GM19395 (cell line): ENCODE results near the gene IDH1.
"Not testable (repeated sequence)": the region's sequence is repeated elsewhere in the genome, so short reads cannot be mapped to it uniquely, and the experiment has no call there.

Source experiments
- ATAC-seq: cut with Tn5 transposase; IDR thresholded peaks from one replicate; pipeline ENCODE4 v1.9.1; 2021; ENCODE audit warnings: mild to moderate bottlenecking, moderate library complexity; ENCODE audit not compliant: unreplicated experiment

The IDH1 gene

GRCh38 chr2:208254871-208255556, at the start of gene IDH1:
Gene IDH1, minus strand, starts transcription at chr2:208255071. Its CDS starts 3,520 bp downstream, at chr2:208251551.
- ATAC-seq = peak; percentile 74

- no peak for ATAC-seq
These were observed 49.3 kb upstream of the IDH1 start for GRCh38 chr2:208304157-208304556.

DNA sequence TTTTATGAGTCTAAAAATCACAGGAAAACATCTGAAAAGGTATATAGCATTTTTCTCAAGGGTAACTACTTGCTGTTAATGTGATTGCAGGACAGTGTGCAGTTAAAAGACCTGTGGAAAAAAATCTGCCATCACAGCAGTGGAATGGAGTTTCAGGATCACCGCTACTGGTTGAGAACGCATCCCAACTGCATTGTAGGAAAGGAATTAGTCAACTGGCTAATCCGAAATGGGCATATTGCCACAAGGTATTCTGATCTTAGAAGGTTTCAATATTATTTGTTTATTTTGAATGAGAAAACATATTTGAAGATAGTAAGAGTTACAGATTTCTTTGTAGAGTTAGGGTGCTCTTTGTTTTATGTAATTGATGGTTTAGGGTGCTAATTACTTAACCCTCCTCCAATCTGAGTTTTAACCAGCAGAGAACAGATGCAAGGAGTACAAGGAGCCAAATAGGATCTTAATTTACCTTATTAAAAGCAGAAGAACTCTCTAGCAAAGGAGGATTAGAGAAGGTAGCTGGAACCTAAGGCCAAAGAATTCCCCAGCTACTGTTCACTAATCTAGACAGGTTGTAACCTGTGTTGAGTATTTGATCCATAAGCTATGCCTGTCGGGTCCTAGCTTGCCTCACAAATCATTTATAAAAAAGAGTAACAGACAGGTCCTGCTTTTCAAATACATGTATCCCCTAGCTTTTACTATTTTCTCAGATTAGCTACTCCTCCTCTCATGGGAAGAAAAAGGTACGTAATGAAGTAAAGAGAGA, 46.2 kb upstream of the IDH1 start:
- no peak for ATAC-seq

GRCh38 chr2:208297961-208298360, 43.1 kb upstream of the IDH1 start:
- no peak for ATAC-seq

DNA sequence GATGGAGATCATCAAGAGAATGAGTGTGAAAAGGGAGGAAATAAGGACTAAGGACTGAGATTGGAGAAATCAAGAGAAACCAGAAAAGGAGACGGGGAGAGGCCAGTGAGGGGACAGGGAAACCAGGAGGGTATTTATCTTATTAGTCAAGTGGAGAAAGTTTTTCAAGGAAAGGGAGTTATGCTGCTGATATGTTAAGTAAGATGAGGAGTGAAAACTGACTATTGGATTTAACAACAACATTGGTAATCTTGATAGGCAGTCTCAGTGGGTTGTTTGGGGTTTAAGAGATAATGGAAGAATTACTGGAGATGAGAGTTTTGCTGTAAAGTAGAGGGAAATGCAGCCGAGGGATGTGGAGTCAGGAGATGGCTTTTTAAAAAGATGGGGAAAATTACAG, 41.7 kb upstream of the IDH1 start:
- ATAC-seq = no peak

GRCh38 chr2:208295834-208296233, 41.0 kb upstream of the IDH1 start:
- ATAC-seq = no peak

DNA sequence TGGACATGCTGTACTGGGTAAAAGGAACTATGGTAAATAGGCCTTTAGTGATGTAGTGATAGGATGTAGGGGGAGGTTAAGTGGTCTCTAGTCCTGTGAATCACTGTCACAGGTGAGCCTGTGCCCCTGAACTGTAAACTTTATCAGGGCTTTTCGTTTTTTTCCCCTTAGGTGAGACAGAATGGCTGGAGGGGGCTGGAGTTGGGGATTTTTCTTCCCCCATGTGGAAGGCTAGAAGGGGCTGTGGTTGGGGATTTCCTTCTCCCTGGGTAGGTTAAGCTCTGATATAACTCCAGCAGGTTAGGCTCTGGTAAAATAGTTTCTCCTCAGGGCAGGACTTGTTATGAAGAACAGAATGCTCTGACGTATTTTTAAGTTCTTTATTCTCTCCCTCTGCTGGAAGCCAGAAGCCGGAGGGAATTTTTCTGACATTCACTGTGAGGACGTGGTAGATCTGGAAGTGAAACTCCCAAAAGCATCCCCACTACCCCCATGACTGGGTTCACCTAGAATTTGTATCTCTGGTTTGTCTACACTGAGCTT, 39.7 kb upstream of the IDH1 start:
- no peak for ATAC-seq

GRCh38 chr2:208285853-208286252, 31.0 kb upstream of the IDH1 start:
- ATAC-seq = no peak

DNA sequence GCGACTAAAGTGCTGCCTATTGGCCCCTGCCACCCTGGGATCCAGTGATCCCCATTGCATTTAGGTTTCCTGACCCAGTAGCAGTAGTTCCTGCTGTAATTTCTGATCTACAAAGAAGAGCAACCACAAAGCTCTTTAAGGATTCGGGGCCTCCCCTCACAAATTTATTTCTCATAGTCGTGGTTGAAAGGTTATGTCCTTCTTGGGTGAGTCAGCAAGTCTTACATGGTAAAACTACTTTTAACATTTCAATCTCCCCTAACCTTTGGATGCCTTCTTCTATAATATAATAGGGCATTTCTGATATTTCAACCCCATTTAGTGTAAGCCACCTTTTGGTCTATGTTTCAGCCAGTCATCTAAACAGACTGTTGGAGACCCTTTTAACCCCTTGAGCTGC, 26.1 kb upstream of the IDH1 start:
- ATAC-seq = no peak

- ATAC-seq = no peak
These were observed 25.4 kb upstream of the IDH1 start for GRCh38 chr2:208280234-208280633.

DNA sequence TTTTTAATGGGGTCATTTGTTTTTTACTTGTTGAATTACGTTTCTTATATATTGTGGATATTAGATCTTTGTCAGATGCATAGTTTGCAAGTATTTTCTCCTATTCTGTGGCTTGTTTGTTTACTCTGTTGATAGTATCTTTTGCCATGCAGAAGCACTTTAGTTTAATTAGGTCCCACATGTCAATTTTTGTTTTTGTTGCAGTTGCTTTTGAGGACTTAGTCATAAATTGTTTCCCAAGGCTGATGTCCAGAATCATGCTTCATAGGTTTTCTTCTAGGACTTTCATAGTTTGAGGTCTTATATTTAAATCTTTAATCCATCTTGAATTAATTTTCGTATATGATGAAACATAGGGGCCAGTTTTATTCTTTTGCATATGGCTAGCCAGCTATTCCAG, 24.4 kb upstream of the IDH1 start:
- no peak for ATAC-seq

- ATAC-seq = no peak
These were observed 23.7 kb upstream of the IDH1 start for GRCh38 chr2:208278549-208278948.

GRCh38 chr2:208274748-208275147, 19.9 kb upstream of the IDH1 start:
- ATAC-seq = no peak

DNA sequence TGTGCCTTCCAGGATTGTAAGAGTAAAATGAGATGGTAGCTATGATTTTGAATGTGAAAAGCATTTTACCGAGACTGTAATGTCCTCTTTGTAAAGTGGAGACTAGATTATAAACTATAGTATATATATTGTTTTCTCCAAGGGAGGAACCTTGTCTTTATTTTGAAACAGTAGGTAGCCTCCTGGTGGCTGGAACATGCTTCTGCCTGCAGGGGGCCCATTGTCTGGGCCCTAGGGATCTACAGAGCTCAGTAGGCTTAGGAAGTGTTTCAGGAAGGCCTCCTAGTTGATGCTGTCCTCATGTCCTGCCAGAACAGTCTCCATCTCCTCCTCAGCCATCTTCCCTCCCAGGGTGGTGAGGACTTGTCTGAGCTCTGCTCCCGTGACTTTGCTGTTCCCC, 14.2 kb upstream of the IDH1 start:
- no peak for ATAC-seq

GRCh38 chr2:208268156-208268952, 13.5 kb upstream of the IDH1 start:
- ATAC-seq = no peak

DNA sequence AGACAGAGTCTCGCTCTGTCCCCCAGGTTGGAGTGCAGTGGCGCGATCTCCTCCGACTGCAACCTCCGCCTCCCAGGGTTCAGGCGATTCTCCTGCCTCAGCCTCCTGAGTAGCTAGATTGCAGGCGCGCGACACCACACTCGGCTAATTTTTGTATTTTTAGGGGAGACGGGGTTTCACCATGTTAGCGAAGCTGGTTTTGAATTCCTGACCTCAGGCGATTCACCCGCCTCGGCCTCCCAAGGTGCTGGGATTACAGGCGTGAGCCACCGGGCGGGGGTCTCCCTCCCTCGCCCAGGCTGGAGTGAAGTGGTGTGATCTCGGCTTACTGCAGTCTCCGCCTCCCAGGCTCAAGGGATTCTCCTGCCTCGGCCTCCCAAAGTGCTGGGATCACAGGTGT, 12.7 kb upstream of the IDH1 start:
- ATAC-seq = not testable (repeated sequence)

GRCh38 chr2:208266936-208267335, 12.1 kb upstream of the IDH1 start:
- ATAC-seq = no peak

GRCh38 chr2:208266553-208266893, 11.7 kb upstream of the IDH1 start:
- peak; percentile 28 for ATAC-seq

GRCh38 chr2:208265801-208266552, 11.1 kb upstream of the IDH1 start, which contains the start of gene PIKFYVE:
Gene PIKFYVE, plus strand, starts transcription at chr2:208266255. Its CDS starts 5,265 bp downstream, at chr2:208271520.
- ATAC-seq = peak; percentile 81

DNA sequence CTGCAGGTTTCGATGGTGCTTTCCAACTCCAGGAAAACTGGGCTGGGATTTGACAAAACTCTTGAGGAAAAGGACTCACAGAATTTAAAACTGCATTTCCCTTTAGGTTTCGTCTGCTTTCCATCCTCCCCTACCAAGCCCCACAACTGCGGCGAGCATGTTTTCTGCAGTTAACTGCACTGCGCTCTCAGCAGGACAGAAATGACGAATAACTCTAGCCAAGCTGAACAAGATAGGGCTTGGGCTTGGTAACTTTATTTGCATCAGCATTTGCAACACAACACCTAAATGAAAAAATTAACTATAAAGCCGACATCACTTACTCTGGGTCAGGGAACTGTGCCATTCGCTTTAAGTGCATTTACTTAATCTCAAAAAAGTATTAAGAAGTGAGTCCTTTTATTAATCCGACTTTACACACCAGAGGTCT, 10.5 kb upstream of the IDH1 start:
- ATAC-seq = peak; percentile 65
